Measurements from ENCODE around the gene ZNF385C. TPM values are rescaled to one million over a fixed set of nuclear protein-coding genes. Genes with fewer than 3 reads are reported as not detected.
A peak's percentile ranks its signal among the peaks of the same experiment; 100 is the strongest.

ZNF385C gene
- total RNA-seq, 4 donors from 2014 or later = 0.18 to 0.38 TPM; not detected in 2

DNA sequence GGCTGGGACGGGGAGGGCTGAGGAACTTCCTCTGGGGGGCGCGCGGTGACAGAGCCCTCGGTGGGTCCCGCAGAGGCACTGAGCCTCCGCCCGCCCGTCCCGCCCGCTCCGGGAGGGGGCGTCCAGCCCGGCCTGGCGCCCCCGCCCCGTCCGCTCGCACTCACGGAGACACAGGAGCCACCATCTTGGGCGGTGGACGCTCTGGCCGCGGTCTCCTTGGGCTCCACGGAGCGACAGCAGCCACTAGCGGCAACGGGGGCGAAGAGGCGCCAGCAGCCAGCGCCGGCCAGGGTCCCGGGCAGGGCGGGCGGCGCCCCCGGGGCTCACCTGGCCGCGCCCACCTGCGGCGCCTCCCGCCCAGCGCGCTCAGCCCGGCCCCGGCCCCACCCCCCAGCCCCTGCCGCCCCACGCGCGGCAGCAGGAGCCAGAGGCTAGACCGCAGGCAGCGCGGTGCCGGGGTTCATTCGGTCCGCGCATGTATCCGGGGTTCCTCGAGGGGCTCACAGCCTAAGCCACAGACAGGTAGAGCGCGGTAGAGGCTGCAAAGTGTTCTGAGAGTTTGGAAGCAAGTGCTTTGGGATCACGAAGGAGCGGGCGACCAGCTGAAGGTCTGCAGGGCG lies 47.8 kb downstream of the ZNF385C start, which contains the start of gene C17orf113:
Gene C17orf113 (minus strand): TSS at position 209 of the 620 bp plus-strand sequence. CDS start 7,225 bp downstream, outside the sequence.
- Histone ChIP-seq H3K36me3 (no peaks in the 10 kb centered on the region), H3K4me1 (peaks cover 5 to 20% (median 12%) of the 10 kb centered on the region in 3 donors), H3K27ac (peak within 1 kb of the TSS in 2 of 4 donors; percentile 34 to 46), H3K9me3 (no peaks in the 10 kb centered on the region), H3K27me3 (peaks cover 0 to 40% (median 0%) of the 10 kb centered on the region in 4 donors), H3K4me3 (peak within 1 kb of the TSS; percentile 45 to 74 (median 57))
- TF ChIP-seq POLR2A (IDR thresholded peaks at IDR 0.05) = no peak
- TF ChIP-seq, protein P1, sequence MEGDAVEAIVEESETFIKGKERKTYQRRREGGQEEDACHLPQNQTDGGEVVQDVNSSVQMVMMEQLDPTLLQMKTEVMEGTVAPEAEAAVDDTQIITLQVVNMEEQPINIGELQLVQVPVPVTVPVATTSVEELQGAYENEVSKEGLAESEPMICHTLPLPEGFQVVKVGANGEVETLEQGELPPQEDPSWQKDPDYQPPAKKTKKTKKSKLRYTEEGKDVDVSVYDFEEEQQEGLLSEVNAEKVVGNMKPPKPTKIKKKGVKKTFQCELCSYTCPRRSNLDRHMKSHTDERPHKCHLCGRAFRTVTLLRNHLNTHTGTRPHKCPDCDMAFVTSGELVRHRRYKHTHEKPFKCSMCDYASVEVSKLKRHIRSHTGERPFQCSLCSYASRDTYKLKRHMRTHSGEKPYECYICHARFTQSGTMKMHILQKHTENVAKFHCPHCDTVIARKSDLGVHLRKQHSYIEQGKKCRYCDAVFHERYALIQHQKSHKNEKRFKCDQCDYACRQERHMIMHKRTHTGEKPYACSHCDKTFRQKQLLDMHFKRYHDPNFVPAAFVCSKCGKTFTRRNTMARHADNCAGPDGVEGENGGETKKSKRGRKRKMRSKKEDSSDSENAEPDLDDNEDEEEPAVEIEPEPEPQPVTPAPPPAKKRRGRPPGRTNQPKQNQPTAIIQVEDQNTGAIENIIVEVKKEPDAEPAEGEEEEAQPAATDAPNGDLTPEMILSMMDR (IDR thresholded peaks at IDR 0.05) = peak in 1 of 6 experiments; percentile 18
- intact Hi-C loops (cut with DNase I) = no loop called here
- 13% methylated on average over 6 of the region's 65 CpGs; no CpG with 5 or more reads in 1 of the 2 donors for WGBS, 2 donors
- no peak for DNase-seq

DNA sequence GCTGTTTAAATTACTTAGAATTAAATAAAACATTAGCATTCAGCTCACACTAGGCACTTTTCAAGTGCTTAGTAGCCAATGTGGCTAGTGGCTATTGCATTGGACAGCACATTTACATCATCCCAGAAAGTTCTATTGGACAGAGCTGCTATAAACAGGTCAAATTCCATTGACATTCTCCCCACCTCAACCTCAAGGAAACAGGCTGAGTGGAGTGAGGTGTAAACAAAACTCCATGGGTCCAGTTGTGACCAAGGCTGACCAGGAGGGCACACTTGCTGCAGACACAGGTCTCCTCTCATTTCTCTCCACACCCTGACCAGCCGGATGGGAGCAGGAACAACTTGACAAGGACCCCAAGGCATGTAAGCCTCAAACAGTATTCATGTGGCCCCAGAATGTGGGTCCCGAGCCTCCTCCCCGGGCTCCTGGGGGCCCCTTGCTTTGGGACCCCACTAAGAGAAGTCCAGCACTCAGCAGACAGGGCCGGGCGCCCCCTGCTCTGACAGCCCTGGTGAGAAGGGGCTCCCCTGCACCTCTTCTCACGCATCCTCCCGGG lies 48.4 kb downstream of the ZNF385C start:
- WGBS, 2 donors = 0 to 17% methylated on average over 1 to 3 of the region's 7 CpGs
- intact Hi-C loops (cut with DNase I) = no loop called here
- peak overlapping the region; percentile 45 to 74 (median 57) for H3K4me3 ChIP-seq
- TF ChIP-seq POLR2A (IDR thresholded peaks at IDR 0.05) = no peak
- TF ChIP-seq, protein P1 (IDR thresholded peaks at IDR 0.05) = no peak
- peak overlapping the region in 2 of 4 donors; percentile 34 to 46 for H3K27ac ChIP-seq
- DNase-seq = no peak
- no peaks in the 10 kb centered on the region for H3K36me3 ChIP-seq
- peaks cover 5 to 20% (median 12%) of the 10 kb centered on the region in 3 donors for H3K4me1 ChIP-seq
- H3K27me3 ChIP-seq = peaks cover 0 to 34% (median 0%) of the 10 kb centered on the region in 4 donors
- no peaks in the 10 kb centered on the region for H3K9me3 ChIP-seq

DNA sequence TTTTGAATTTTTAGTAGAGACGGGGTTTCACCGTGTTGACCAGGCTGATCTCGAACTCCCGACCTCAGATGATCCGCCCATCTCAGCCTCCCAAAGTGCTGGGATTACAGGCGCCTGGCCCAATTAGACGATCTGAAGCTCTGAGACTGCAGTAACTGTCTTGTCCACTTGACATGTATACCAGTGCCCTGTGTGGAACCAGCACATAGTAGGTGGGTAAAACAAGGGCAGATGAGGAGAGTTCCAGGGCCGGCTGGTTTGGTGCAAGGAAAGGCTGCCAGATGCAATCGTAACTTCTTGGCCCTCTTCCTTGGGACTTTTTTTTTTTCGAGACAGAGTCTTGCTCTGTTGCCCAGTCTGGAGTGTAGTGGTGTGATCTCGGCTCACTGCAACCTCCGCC lies 50.9 kb downstream of the ZNF385C start:
- 86 to 87% methylated on average over 10 to 12 of the region's 12 CpGs for WGBS, 2 donors
- TF ChIP-seq, protein P1 (IDR thresholded peaks at IDR 0.05) = no peak
- TF ChIP-seq POLR2A (IDR thresholded peaks at IDR 0.05) = no peak
- peaks cover 5 to 20% (median 12%) of the 10 kb centered on the region in 3 donors for H3K4me1 ChIP-seq
- intact Hi-C loops (cut with DNase I) = no loop called here
- DNase-seq = no peak
- peaks cover 0 to 9% (median 0%) of the 10 kb centered on the region in 4 donors for H3K27me3 ChIP-seq
- H3K36me3 ChIP-seq = no peaks in the 10 kb centered on the region
- H3K4me3 ChIP-seq = no peak overlapping the region
- no peak overlapping the region for H3K27ac ChIP-seq
- H3K9me3 ChIP-seq = no peaks in the 10 kb centered on the region

DNA sequence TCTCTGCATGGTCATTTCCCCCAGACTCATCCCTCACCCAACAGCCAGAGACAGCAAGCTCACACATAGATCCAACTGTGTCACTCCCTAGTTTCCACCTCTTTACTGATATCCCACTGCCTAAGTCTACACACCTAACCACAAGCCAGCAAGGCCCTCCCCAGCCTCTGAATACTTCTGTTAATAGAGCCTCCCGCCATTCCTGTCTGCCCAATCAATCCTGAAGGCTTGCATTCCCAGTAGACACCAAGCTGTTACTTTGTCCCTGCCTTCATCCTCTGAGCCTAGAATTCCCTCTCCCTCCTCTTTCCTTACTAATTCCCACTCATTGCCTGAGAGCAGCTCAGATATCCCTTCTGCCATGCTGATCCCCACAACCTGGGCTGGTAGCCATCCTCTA lies 52.6 kb downstream of the ZNF385C start:
- no peak overlapping the region for H3K27ac ChIP-seq
- TF ChIP-seq POLR2A (IDR thresholded peaks at IDR 0.05) = no peak
- TF ChIP-seq, protein P1 (IDR thresholded peaks at IDR 0.05) = no peak
- 92 to 94% methylated on average over 1 of the region's 1 CpG for WGBS, 2 donors
- intact Hi-C loops (cut with DNase I) = no loop called here
- no peaks in the 10 kb centered on the region for H3K27me3 ChIP-seq
- no peaks in the 10 kb centered on the region for H3K9me3 ChIP-seq
- H3K36me3 ChIP-seq = no peaks in the 10 kb centered on the region
- DNase-seq = no peak
- H3K4me1 ChIP-seq = peaks cover 0 to 15% (median 7%) of the 10 kb centered on the region in 3 donors
- H3K4me3 ChIP-seq = no peak overlapping the region

DNA sequence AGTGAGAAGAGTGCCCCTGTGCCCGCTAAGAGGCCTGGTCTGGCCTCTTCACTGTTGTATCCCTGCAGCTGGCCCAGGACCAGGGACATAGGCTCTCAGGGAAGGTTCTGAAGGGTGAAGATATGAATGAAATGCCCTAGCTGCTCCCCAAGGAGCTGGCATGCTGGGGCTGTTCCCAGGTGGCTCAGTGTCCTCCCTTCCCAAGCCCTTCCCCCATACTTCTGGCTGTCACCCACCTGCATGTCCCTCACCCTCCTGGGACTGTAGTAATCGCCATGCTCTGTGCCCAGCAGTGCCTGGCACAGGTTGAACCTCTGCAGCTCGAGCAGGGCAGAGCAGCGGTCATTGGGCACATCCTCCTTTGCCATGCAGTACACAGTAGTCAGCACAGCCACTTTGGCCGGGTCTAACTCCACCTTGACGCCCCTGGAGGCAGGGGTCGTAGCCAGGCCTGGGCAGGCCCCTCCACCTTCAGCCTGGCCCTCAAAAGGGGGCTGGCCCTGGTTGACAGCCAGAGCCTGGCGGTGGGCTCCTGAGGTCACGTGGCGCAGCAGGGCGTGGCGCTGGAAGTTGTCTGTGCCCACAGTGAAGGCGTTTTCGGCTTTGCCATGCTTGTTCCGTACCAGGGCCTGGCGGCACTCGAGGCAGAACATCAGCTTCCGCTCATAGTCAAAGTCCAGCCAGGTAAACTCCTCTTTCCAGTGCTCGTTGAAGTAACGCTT lies 55.5 kb downstream of the ZNF385C start:
- TF ChIP-seq, protein P1 (IDR thresholded peaks at IDR 0.05) = no peak
- no peak for TF ChIP-seq POLR2A (IDR thresholded peaks at IDR 0.05)
- 84 to 95% methylated on average over 5 to 9 of the region's 20 CpGs for WGBS, 2 donors

More for the DNA sequence above, 55.5 kb downstream of the ZNF385C start:
- intact Hi-C loops (cut with DNase I) = no loop called here
- no peak overlapping the region for H3K27ac ChIP-seq
- no peak overlapping the region for H3K4me3 ChIP-seq
- no peaks in the 10 kb centered on the region for H3K9me3 ChIP-seq
- no peaks in the 10 kb centered on the region for H3K27me3 ChIP-seq
- no peak for DNase-seq
- no peaks in the 10 kb centered on the region for H3K36me3 ChIP-seq
- no peaks in the 10 kb centered on the region for H3K4me1 ChIP-seq

Measured in esophagus squamous epithelium (tissue), 5 donors.